NB4 (cell line): ENCODE measurements around the gene SCAPER.

Experiments used
- DNase-seq: peaks from one replicate; pipeline ENCODE4 v3.0.0; 2010; ENCODE audit warnings: low read depth
- H3K4me3 ChIP-seq: one replicate; pipeline ENCODE4 v1.5.1; 2011; ENCODE audit warnings: mild to moderate bottlenecking, low read depth, low read length, moderate library complexity
- MYC ChIP-seq: IDR thresholded peaks from 2 replicates; pipeline ENCODE4 v1.6.1; 2011; ENCODE audit warnings: low read depth, low read length
- POLR2A ChIP-seq: IDR thresholded peaks from 2 replicates; pipeline ENCODE4 v1.6.1; 2011; ENCODE audit warnings: mild to moderate bottlenecking; ENCODE audit not compliant: insufficient read length; ENCODE audit errors: extremely low read depth
- TF ChIP-seq, protein P1 (sequence below): IDR thresholded peaks from one replicate; pipeline ENCODE4 v1.5.1; 2012; ENCODE audit warnings: low read depth, low read length
- TF ChIP-seq, protein P2 (sequence below): IDR thresholded peaks from 2 replicates; pipeline ENCODE4 v1.6.1; 2011; ENCODE audit warnings: low read depth, low read length

SCAPER gene

DNA sequence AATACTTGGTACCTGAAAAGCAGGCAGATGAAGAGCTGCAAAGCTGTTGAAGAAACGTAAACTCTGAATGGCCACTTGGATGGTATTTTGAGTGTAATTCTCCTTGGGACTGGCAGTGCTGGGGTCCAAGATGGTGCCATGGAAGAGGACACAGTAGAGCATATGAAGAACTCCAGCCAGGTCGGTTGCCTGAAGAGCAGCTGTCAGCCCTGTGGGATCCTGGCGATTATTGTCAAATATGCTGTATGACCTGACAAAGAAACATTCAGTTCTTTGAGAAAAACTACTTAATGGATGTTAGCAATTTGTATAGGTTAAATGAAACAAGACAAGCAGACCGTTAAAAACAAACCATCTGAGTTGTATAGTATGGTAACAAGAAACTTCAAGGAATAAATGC, 523.8 kb downstream of the SCAPER start:
- TF ChIP-seq MYC (no peak), POLR2A (no peak)
- TF ChIP-seq, protein P1, sequence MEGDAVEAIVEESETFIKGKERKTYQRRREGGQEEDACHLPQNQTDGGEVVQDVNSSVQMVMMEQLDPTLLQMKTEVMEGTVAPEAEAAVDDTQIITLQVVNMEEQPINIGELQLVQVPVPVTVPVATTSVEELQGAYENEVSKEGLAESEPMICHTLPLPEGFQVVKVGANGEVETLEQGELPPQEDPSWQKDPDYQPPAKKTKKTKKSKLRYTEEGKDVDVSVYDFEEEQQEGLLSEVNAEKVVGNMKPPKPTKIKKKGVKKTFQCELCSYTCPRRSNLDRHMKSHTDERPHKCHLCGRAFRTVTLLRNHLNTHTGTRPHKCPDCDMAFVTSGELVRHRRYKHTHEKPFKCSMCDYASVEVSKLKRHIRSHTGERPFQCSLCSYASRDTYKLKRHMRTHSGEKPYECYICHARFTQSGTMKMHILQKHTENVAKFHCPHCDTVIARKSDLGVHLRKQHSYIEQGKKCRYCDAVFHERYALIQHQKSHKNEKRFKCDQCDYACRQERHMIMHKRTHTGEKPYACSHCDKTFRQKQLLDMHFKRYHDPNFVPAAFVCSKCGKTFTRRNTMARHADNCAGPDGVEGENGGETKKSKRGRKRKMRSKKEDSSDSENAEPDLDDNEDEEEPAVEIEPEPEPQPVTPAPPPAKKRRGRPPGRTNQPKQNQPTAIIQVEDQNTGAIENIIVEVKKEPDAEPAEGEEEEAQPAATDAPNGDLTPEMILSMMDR: no peak
- TF ChIP-seq, protein P2, sequence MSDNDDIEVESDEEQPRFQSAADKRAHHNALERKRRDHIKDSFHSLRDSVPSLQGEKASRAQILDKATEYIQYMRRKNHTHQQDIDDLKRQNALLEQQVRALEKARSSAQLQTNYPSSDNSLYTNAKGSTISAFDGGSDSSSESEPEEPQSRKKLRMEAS: no peak
- no peak for DNase-seq
- no peak overlapping the region for H3K4me3 ChIP-seq

DNA sequence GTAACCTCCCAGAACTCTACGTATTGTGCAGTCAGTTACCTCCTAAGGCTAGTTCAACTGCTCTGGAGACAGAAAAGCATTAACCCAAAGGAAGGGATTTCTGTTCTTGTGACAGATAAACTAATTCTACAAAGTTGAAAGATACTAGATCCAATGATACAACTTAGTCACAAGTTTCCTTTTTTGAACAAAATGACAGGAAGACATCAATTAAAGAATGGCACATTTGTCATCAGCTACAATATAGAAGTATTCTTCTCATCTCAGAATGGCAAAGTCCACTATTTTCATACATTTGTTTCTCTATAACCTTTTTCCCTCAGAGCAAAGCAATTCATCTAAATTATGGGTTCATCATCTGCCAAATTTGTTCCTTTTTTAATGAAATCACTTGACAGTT, 524.9 kb downstream of the SCAPER start:
- no peak overlapping the region for H3K4me3 ChIP-seq
- TF ChIP-seq, protein P1: no peak
- TF ChIP-seq POLR2A (no peak), MYC (no peak)
- TF ChIP-seq, protein P2: no peak
- DNase-seq: no peak

DNA sequence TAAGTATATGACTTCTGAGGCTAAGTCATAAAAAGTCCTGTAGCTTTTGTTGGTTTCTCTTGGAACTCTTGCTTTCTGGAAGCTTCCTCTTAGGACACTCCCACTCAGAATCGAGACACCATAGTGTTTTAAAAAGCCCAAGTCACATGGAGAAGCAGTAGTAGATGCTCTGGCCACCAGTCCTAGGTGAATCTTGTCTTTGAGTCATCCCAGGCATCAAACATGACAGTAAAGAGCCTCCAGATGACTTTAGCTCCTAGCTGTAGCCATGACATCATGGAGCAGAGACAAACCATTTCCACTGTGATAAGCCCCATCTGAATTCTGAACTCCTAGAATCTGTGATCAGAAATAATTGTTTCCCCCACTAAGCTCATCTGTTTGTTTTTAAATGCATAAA, 526.4 kb downstream of the SCAPER start:
- TF ChIP-seq, protein P2: no peak
- TF ChIP-seq MYC (no peak), POLR2A (no peak)
- TF ChIP-seq, protein P1: no peak
- no peak for DNase-seq
- H3K4me3 ChIP-seq: no peak overlapping the region

DNA sequence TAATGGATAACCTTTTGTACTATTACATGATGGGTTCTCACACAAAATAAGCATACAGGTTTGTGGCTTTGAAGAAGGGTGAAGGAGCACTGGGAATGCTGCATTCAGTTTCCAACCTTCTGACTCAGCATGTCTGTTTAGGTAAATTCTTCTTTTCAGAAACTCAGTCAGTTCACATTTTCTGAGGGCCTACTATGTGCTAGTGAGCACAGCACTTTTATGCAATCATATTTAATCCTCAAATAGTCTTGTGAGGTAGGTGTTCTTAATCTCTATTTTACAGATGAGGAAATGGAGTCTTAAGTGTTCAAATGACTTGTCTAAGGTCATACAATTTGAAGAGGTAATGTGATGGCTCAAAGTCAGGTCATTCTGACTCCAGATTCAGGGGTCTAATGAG, 527.4 kb downstream of the SCAPER start:
- TF ChIP-seq MYC (no peak), POLR2A (no peak)
- TF ChIP-seq, protein P2: no peak
- TF ChIP-seq, protein P1: no peak
- H3K4me3 ChIP-seq: no peak overlapping the region
- no peak for DNase-seq

DNA sequence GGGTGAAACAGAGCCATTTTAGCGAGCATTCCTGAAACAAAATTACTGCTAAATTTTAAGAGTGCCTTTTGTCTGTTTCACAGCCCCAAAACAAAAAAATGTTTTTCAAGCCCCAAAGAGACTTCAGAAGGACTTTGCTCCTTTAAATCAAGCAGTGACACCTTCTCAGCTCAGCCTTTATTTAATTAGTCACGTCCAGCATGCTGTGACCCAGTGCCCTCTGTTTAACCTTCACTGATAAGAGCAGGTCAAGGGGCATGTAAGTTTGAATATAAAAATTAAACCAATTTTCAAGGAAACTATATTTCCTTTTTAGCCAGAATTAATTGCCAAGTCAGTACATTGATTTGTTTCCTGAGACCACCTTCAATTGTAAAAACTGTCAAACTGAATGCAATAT, 527.9 kb downstream of the SCAPER start:
- TF ChIP-seq, protein P2: no peak
- TF ChIP-seq, protein P1: no peak
- no peak for TF ChIP-seq POLR2A
- TF ChIP-seq MYC: no peak
- H3K4me3 ChIP-seq: no peak overlapping the region
- DNase-seq: no peak

DNA sequence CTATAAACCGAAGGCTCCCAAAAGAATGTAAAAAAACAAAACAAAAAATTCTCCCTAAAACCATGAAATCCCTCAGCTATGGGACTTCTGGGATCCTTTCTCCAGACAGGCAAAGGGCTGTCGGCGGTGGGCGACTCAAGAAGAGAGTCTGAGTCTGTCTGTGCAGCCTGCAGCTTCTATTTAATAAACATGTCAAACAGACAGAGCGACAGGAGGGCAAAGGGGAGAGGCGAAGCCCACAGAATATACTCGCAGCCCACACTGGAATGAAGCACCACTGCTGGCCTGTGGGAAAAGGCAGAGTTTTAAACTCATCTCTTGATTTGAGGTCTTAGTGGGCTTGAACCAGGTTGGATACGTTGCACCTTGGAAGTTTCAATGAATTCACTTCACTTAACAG, 528.3 kb downstream of the SCAPER start:
- TF ChIP-seq, protein P1: no peak
- TF ChIP-seq POLR2A (no peak), MYC (no peak)
- TF ChIP-seq, protein P2: no peak
- no peak for DNase-seq
- no peak overlapping the region for H3K4me3 ChIP-seq
